Measurements from ENCODE around the gene ATP10A.

- TF ChIP-seq ARNTL (CRISPR knock-in tag; IDR thresholded peaks at IDR 0.05; ENCODE audit: borderline replicate concordance, low read depth) (no peak), ZFP3 (CRISPR knock-in tag; IDR thresholded peaks at IDR 0.05) (no peak), CREB5 (CRISPR knock-in tag; IDR thresholded peaks at IDR 0.05; ENCODE audit: low read depth) (no peak), ZFP30 (CRISPR knock-in tag; IDR thresholded peaks at IDR 0.05) (no peak), ZNF8 (CRISPR knock-in tag; IDR thresholded peaks at IDR 0.05) (no peak)
These were observed 101.0 kb downstream of the ATP10A start for GRCh38 chr15:25761971-25762662.
